ENCODE results near the gene RUNX1.

RUNX1 gene

GRCh38 chr21:34946385-34946840 lies 102.7 kb downstream of the RUNX1 start:
- WGBS, 2 experiments (ENCODE audit: insufficient coverage in 2 of 2): 86 to 92% methylated on average over 1 of the region's 1 CpG
- H3K4me1 ChIP-seq (ENCODE audit: control insufficient read depth, insufficient read depth, low read length, poor library complexity, severe bottlenecking): no peaks in the 10 kb centered on the region
- H3K36me3 ChIP-seq (ENCODE audit: control insufficient read depth, insufficient read depth, low read length): no peaks in the 10 kb centered on the region
- H3K4me3 ChIP-seq (ENCODE audit: extremely low read depth, insufficient read depth, low read length, poor library complexity, severe bottlenecking): no peak overlapping the region
- no peaks in the 10 kb centered on the region for H3K9me3 ChIP-seq (ENCODE audit: control insufficient read depth, low read length)
- no peak overlapping the region for H3K27ac ChIP-seq (ENCODE audit: low read depth, low read length, severe bottlenecking)

GRCh38 chr21:34945288-34945687 lies 103.8 kb downstream of the RUNX1 start:
- no peaks in the 10 kb centered on the region for H3K4me1 ChIP-seq (ENCODE audit: control insufficient read depth, insufficient read depth, low read length, poor library complexity, severe bottlenecking)
- no peaks in the 10 kb centered on the region for H3K9me3 ChIP-seq (ENCODE audit: control insufficient read depth, low read length)
- no peak overlapping the region for H3K27ac ChIP-seq (ENCODE audit: low read depth, low read length, severe bottlenecking)
- 94 to 95% methylated on average over 3 of the region's 3 CpGs for WGBS, 2 experiments (ENCODE audit: insufficient coverage in 2 of 2)
- no peaks in the 10 kb centered on the region for H3K36me3 ChIP-seq (ENCODE audit: control insufficient read depth, insufficient read depth, low read length)
- no peak overlapping the region for H3K4me3 ChIP-seq (ENCODE audit: extremely low read depth, insufficient read depth, low read length, poor library complexity, severe bottlenecking)

- Histone ChIP-seq H3K36me3 (ENCODE audit: control insufficient read depth, insufficient read depth, low read length) (no peaks in the 10 kb centered on the region), H3K27ac (ENCODE audit: low read depth, low read length, severe bottlenecking) (no peak overlapping the region), H3K4me3 (ENCODE audit: extremely low read depth, insufficient read depth, low read length, poor library complexity, severe bottlenecking) (no peak overlapping the region), H3K9me3 (ENCODE audit: control insufficient read depth, low read length) (no peaks in the 10 kb centered on the region), H3K4me1 (ENCODE audit: control insufficient read depth, insufficient read depth, low read length, poor library complexity, severe bottlenecking) (no peaks in the 10 kb centered on the region)
- WGBS, 2 experiments (ENCODE audit: insufficient coverage in 2 of 2): 74 to 90% methylated on average over 2 of the region's 4 CpGs
These were observed 104.9 kb downstream of the RUNX1 start for GRCh38 chr21:34944015-34944755.

- Histone ChIP-seq H3K36me3 (ENCODE audit: control insufficient read depth, insufficient read depth, low read length) (no peaks in the 10 kb centered on the region), H3K27ac (ENCODE audit: low read depth, low read length, severe bottlenecking) (no peak overlapping the region), H3K4me1 (ENCODE audit: control insufficient read depth, insufficient read depth, low read length, poor library complexity, severe bottlenecking) (peaks cover 11% of the 10 kb centered on the region), H3K9me3 (ENCODE audit: control insufficient read depth, low read length) (no peaks in the 10 kb centered on the region), H3K4me3 (ENCODE audit: extremely low read depth, insufficient read depth, low read length, poor library complexity, severe bottlenecking) (no peak overlapping the region)
- 67 to 89% methylated on average over 1 to 4 of the region's 7 CpGs for WGBS, 2 experiments (ENCODE audit: insufficient coverage in 2 of 2)
These were observed 106.2 kb downstream of the RUNX1 start for GRCh38 chr21:34942911-34943310.

GRCh38 chr21:34941162-34941561 lies 107.9 kb downstream of the RUNX1 start:
- Histone ChIP-seq H3K9me3 (ENCODE audit: control insufficient read depth, low read length) (no peaks in the 10 kb centered on the region), H3K27ac (ENCODE audit: low read depth, low read length, severe bottlenecking) (no peak overlapping the region), H3K4me3 (ENCODE audit: extremely low read depth, insufficient read depth, low read length, poor library complexity, severe bottlenecking) (no peak overlapping the region), H3K36me3 (ENCODE audit: control insufficient read depth, insufficient read depth, low read length) (no peaks in the 10 kb centered on the region), H3K4me1 (ENCODE audit: control insufficient read depth, insufficient read depth, low read length, poor library complexity, severe bottlenecking) (peaks cover 22% of the 10 kb centered on the region)
- WGBS, 2 experiments (ENCODE audit: insufficient coverage in 2 of 2): 40 to 62% methylated on average over 1 to 2 of the region's 2 CpGs

GRCh38 chr21:34939673-34940331 lies 109.3 kb downstream of the RUNX1 start:
- 96 to 97% methylated on average over 3 to 6 of the region's 6 CpGs for WGBS, 2 experiments (ENCODE audit: insufficient coverage in 2 of 2)
- H3K4me1 ChIP-seq (ENCODE audit: control insufficient read depth, insufficient read depth, low read length, poor library complexity, severe bottlenecking): peaks cover 30% of the 10 kb centered on the region
- H3K27ac ChIP-seq (ENCODE audit: low read depth, low read length, severe bottlenecking): no peak overlapping the region

GRCh38 chr21:34938089-34938764 lies 110.9 kb downstream of the RUNX1 start:
- peaks cover 30% of the 10 kb centered on the region for H3K4me1 ChIP-seq (ENCODE audit: control insufficient read depth, insufficient read depth, low read length, poor library complexity, severe bottlenecking)
- no peak overlapping the region for H3K4me3 ChIP-seq (ENCODE audit: extremely low read depth, insufficient read depth, low read length, poor library complexity, severe bottlenecking)
- no peaks in the 10 kb centered on the region for H3K36me3 ChIP-seq (ENCODE audit: control insufficient read depth, insufficient read depth, low read length)
- WGBS, 2 experiments (ENCODE audit: insufficient coverage in 2 of 2): no CpG with 5 or more reads among the region's 2 CpGs
- H3K9me3 ChIP-seq (ENCODE audit: control insufficient read depth, low read length): no peaks in the 10 kb centered on the region
- H3K27ac ChIP-seq (ENCODE audit: low read depth, low read length, severe bottlenecking): no peak overlapping the region

More at GRCh38 chr21:34939673-34940331, 109.3 kb downstream of the RUNX1 start:
- H3K4me3 ChIP-seq (ENCODE audit: extremely low read depth, insufficient read depth, low read length, poor library complexity, severe bottlenecking): no peak overlapping the region
- H3K9me3 ChIP-seq (ENCODE audit: control insufficient read depth, low read length): no peaks in the 10 kb centered on the region
- H3K36me3 ChIP-seq (ENCODE audit: control insufficient read depth, insufficient read depth, low read length): no peaks in the 10 kb centered on the region

GRCh38 chr21:34936883-34937563 lies 112.1 kb downstream of the RUNX1 start:
- Histone ChIP-seq H3K27ac (ENCODE audit: low read depth, low read length, severe bottlenecking) (no peak overlapping the region), H3K4me3 (ENCODE audit: extremely low read depth, insufficient read depth, low read length, poor library complexity, severe bottlenecking) (no peak overlapping the region), H3K36me3 (ENCODE audit: control insufficient read depth, insufficient read depth, low read length) (no peaks in the 10 kb centered on the region), H3K9me3 (ENCODE audit: control insufficient read depth, low read length) (no peaks in the 10 kb centered on the region), H3K4me1 (ENCODE audit: control insufficient read depth, insufficient read depth, low read length, poor library complexity, severe bottlenecking) (peaks cover 30% of the 10 kb centered on the region)
- 88 to 100% methylated on average over 1 to 3 of the region's 4 CpGs for WGBS, 2 experiments (ENCODE audit: insufficient coverage in 2 of 2)

- H3K4me3 ChIP-seq (ENCODE audit: extremely low read depth, insufficient read depth, low read length, poor library complexity, severe bottlenecking): no peak overlapping the region
- peaks cover 30% of the 10 kb centered on the region for H3K4me1 ChIP-seq (ENCODE audit: control insufficient read depth, insufficient read depth, low read length, poor library complexity, severe bottlenecking)
- H3K27ac ChIP-seq (ENCODE audit: low read depth, low read length, severe bottlenecking): no peak overlapping the region
- no peaks in the 10 kb centered on the region for H3K9me3 ChIP-seq (ENCODE audit: control insufficient read depth, low read length)
- 90 to 91% methylated on average over 7 to 9 of the region's 11 CpGs for WGBS, 2 experiments (ENCODE audit: insufficient coverage in 2 of 2)
- H3K36me3 ChIP-seq (ENCODE audit: control insufficient read depth, insufficient read depth, low read length): no peaks in the 10 kb centered on the region
These were observed 112.7 kb downstream of the RUNX1 start for GRCh38 chr21:34936371-34936789.

GRCh38 chr21:34935898-34936297 lies 113.2 kb downstream of the RUNX1 start:
- WGBS, 2 experiments (ENCODE audit: insufficient coverage in 2 of 2): 100% methylated on average over 1 to 3 of the region's 4 CpGs
- Histone ChIP-seq H3K9me3 (ENCODE audit: control insufficient read depth, low read length) (no peaks in the 10 kb centered on the region), H3K36me3 (ENCODE audit: control insufficient read depth, insufficient read depth, low read length) (no peaks in the 10 kb centered on the region), H3K27ac (ENCODE audit: low read depth, low read length, severe bottlenecking) (no peak overlapping the region), H3K4me3 (ENCODE audit: extremely low read depth, insufficient read depth, low read length, poor library complexity, severe bottlenecking) (no peak overlapping the region), H3K4me1 (ENCODE audit: control insufficient read depth, insufficient read depth, low read length, poor library complexity, severe bottlenecking) (peaks cover 32% of the 10 kb centered on the region)
